ENCODE results near the gene SLC38A9.

- TF ChIP-seq POLR2AphosphoS5 (IDR thresholded peaks at IDR 0.05) (no peak), CTCF (IDR thresholded peaks at IDR 0.05) (no peak)
Measured at GRCh38 chr5:55576661-55577060, 135.5 kb downstream of the SLC38A9 start.

All from prostate gland (tissue), 2 donors.